Erythroblast (primary cell): ENCODE measurements around the gene CACNA1F.
"Not testable (repeated sequence)": the region's sequence is repeated elsewhere in the genome, so short reads cannot be mapped to it uniquely, and the experiment has no call there.

ENCODE experiments used
- DNase-seq, 2 experiments: peaks; one replicate each; lab custom pipeline; 2025; lab: John Stamatoyannopoulos, UW
- GATA1 ChIP-seq: IDR thresholded peaks from 2 replicates; pipeline ENCODE4 v1.6.1; 2011; ENCODE audit warnings: low read depth, mild to moderate bottlenecking, control low read depth, low read length, moderate library complexity
- POLR2A ChIP-seq: IDR thresholded peaks from 2 replicates; pipeline ENCODE4 v1.6.1; 2011; ENCODE audit warnings: mild to moderate bottlenecking, low read length

CACNA1F gene

DNA sequence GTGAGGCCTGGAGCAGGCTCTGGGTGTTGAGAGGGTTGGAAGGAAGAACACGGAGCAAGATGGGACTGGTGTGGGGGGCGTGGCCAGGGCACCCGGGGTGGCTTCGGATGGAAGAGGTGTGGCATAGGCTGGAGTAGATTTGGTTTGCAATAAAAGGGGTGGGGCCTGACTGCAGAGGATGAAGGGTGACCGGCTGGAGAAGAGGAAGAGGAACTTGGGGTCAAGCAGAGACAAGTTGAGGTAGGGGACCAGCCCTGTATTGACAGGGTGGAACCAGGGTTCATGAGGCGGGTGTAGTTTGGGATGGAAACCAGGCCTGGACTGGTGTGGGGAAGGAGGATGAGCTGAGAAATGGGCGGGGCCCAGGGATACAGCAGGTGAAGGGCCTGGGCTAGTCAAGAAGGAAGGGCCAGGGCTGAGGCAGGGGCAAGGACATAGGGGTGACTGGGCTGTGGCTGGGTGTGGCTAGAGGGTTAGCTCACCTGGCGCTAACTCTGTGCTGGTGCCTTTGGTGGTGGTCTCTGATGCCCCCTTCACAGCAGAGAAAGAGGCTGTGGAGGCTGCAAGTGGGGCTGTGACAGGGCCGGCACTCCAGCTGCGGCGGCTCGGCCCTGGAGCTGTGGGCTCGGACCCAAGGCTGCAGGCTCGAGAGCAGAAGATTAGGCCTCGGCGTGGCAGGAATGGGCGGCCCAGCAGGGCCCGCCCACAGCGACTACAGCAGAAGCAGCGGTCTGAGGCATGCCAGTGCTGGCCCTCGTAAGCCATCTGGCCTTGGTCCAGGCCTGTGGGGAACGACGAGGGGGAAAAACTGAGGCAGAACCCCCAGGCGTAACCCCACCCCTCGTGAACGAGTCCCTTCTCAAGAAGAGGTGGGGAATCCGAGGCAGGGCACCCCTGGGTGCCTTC is 56.5 kb downstream of the CACNA1F start:
- no peak for TF ChIP-seq GATA1
- no peak for TF ChIP-seq POLR2A
- DNase-seq = peak; percentile 59 to 67

DNA sequence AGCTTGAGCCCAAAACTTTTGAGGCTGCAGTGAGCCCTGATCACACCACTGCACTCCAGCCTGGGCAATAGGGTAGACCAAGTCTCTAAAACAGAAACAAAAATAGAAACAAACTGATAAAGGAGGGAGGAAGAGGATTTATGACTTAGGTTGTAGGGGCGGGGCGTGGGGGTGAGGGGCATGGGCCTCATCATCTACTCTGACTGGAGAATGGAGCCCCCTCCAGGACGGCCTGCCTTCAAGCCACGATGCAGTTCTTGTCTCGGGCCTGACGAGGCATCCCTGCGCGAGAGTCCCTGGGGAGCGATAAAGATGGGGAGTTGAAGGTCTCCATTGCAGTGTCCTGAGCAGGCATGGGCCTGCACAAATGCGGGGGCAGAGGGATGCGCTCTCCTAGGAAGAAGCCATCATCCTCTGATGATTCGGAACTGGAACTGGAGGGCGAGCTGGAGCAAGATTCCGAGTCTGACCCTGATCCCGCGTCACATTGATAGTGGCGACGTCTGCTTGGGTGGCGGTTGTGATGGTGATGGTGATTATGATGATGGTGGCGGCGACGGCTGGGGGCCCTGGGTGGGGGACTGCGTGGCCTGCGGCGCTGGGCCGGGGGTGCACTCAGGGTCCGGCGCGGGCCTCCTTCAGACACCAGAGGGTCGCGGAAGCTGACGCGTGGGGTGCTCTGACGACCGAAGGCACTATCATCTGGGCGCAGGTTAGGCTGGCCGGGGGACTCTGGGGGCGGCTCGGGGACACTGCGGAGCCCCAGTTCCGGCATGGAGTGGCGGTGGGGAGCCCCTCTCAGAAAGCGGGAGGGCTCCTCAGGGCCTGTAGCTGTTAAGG is 57.5 kb downstream of the CACNA1F start:
- TF ChIP-seq GATA1 (no peak), POLR2A (no peak)
- DNase-seq = no peak

DNA sequence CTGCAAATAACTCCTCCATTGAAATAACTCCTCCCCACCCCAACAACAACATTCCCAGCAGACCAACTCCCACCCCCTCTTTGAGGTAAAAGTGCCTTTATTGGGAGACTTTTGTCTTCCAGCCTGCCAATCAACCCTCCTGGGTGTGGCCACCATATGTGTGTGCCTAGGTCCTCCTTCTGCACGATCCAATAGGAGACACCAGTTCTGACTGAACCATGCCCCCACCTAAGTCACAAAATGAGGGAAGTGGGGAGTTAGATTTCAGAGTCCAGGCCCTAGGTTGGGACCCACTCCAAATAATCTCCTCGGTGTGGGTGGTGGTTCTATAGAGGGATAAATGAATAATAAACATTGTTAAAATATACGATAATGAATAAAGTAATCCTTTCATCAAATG is 58.4 kb downstream of the CACNA1F start:
- TF ChIP-seq GATA1 = no peak
- TF ChIP-seq POLR2A = no peak
- DNase-seq = no peak

DNA sequence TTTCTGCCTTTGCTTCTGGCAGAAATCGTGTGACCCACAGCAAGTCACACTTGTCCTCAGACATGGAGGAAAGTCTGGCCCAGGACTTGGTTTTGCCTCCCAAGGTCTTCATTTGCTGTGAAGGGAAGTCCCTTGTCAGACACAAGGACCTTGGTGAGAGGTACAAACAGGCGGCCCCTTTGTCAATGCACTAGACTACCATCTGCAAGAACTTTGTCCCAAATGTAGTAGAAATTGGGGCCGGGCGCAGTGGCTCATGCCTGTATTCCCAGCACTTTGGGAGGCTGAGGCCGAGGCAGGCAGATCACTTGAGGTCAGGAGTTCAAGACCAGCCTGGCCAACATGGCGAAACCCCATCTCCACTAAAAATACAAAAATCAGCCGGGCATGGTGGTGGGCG is 59.6 kb downstream of the CACNA1F start:
- not testable (repeated sequence) for DNase-seq

- peak; percentile 46 for TF ChIP-seq POLR2A
- TF ChIP-seq GATA1 = no peak
- DNase-seq = peak; percentile 91 to 92
Observed at GRCh38 chrX:49172280-49172780, 60.8 kb downstream of the CACNA1F start.

DNA sequence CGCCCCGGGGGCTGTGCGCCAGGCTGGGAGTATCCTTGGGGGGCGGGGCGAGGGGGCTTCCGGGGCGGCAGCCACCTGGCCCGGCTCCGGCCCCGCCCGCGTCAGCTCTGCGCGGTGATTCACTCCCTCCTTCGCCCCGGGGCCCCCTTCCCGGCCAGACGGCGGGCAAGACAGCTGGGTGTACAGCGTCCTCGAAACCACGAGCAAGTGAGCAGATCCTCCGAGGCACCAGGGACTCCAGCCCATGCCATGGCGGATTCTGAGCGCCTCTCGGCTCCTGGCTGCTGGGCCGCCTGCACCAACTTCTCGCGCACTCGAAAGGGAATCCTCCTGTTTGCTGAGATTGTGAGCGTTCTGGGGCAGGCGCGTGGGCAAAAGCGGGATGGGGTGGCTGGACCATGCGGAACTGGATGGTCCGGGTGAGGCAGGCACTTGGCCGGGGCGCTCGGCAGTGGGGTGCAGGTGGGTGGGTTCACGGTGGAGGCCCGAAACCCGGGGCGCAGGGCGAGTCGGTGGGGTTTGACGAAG is 61.3 kb downstream of the CACNA1F start, which contains the start of gene PLP2:
Gene PLP2, plus strand, starts transcription at position 147 of the 528 bp plus-strand sequence. Its CDS starts 103 bp downstream, at position 250.
- peak; percentile 46 to 58 for DNase-seq
- TF ChIP-seq POLR2A = peak; percentile 49
- TF ChIP-seq GATA1 = no peak

GRCh38 chrX:49167740-49168108 is 65.4 kb downstream of the CACNA1F start:
- no peak for DNase-seq
- TF ChIP-seq GATA1 (no peak), POLR2A (no peak)

DNA sequence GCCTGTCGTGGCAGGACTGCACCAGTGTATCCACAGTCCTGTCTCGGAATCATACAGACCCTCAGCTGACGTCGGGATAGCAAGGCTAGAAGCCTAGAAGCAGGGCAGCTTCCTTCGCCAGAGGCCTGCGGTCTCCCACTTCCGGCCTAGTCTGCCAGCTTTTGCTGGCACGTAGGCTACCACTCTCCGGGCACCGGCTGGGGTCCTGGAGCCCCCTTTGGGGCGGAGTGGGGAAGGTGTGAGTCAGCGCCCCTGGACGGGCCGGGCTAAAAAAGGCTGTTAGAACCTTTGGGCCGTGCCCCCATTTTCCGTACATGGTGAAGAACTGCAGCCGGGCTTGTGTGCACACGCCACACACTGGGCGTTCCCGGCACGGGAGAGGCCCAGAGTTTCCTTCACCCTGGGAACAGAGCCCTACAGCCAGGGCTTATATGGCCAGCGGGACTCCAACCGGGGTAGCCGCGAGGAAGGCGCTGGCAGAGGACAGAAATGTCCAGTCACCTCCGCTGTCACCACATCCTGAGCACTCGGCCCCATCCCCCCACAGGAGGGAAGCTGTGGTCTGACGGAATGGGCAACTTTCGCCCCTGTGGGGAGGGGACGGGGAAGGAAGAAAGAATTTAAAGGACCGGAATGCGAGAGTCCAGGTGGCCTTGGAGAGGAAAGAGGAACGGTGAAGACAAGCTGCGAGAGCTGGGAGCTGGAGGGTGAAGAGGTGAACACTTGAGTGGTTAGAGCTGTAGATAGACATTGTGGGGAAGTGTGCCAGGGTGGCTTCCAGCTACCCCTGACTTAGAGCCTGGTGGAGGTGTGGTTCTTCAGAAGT is 66.0 kb downstream of the CACNA1F start:
- TF ChIP-seq GATA1 = no peak
- peak; percentile 75 for TF ChIP-seq POLR2A
- DNase-seq = peak; percentile 74 to 78

DNA sequence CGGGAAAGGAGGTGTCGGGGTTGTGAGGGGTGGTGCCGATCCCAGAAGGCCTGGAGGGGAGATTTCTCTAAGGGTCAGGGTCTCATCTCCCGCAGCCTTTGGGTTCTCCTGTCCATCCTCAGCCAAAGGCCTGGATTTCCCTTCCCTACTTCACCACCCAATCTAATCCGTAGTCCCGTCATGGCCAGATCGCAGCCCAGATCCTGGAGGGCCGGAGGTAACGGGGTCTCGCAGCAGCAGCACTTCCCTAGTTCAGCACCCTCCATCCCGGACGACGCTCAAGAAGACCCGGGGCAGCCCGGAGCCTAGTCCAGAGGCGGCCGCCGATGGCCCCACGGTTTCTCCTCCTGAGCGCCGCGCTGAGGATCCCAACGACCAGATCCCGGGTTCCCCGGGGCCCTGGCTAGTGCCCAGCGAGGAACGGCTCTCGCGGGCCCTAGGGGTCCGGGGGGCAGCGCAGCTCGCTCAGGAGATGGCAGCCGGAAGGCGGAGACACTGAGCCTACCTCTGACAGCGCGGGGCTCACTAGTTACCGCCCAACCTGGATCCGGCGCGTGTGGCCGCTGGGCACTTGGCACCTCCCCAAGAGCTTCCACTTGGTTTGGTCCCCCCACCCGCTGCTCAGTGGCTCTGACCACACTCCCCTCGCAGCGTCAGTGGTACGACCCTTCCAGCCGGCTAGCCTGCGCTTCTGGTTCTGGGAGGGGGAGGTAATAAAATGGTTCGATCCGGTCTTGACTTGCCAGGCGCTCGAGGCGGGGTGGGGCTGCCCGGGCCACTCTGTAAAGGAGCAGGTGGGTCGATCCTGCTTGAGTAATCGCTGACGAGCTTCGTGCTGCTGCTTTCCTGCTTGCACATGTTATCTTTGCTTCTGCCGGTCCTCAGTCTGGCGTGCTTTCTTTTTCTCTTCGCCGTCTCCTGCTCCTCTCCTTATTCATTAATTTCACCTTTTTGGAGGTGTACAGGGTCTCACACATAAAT is 66.9 kb downstream of the CACNA1F start:
- TF ChIP-seq POLR2A = peak; percentile 59
- no peak for TF ChIP-seq GATA1
- DNase-seq = peak; percentile 91 to 95

- TF ChIP-seq GATA1 (no peak), POLR2A (no peak)
- DNase-seq = no peak
Observed at GRCh38 chrX:49164589-49165360, 68.4 kb downstream of the CACNA1F start.

GRCh38 chrX:49163555-49164419 is 69.4 kb downstream of the CACNA1F start:
- TF ChIP-seq POLR2A = peak; percentile 43
- TF ChIP-seq GATA1 = no peak

More at GRCh38 chrX:49163555-49164419, 69.4 kb downstream of the CACNA1F start:
- DNase-seq = peak; percentile 95 to 96
